Activated CD8-positive, alpha-beta memory T cell treated with anti-CD3 and anti-CD28 coated beads for 4 hours (primary cell): ENCODE data around the gene TUFT1.
"Not testable (repeated sequence)": the region's sequence is repeated elsewhere in the genome, so short reads cannot be mapped to it uniquely, and the experiment has no call there.

Experiments used
- DNase-seq, 2 donors: peaks; one replicate each; pipeline ENCODE4 v3.0.0-alpha.2; 2020; ENCODE audit warnings: low read depth in 2 of 2

Gene TUFT1

GRCh38 chr1:151579436-151580225 lies 39.5 kb downstream of the TUFT1 start:
- no peak for DNase-seq

GRCh38 chr1:151581451-151581850 lies 41.3 kb downstream of the TUFT1 start:
- DNase-seq, result no peak

- DNase-seq, result no peak
Observed at GRCh38 chr1:151581921-151582320, 41.8 kb downstream of the TUFT1 start.

- DNase-seq, result no peak
Observed at GRCh38 chr1:151583796-151584195, 43.7 kb downstream of the TUFT1 start.

GRCh38 chr1:151584278-151584677 lies 44.2 kb downstream of the TUFT1 start:
- DNase-seq, result no peak

GRCh38 chr1:151584780-151585179 lies 44.7 kb downstream of the TUFT1 start:
- DNase-seq, result no peak

GRCh38 chr1:151585622-151586021 lies 45.5 kb downstream of the TUFT1 start:
- DNase-seq, result no peak

GRCh38 chr1:151590961-151591360 lies 50.9 kb downstream of the TUFT1 start:
- no peak for DNase-seq

GRCh38 chr1:151593730-151594129 lies 53.6 kb downstream of the TUFT1 start:
- no peak for DNase-seq

GRCh38 chr1:151594143-151594625 lies 54.1 kb downstream of the TUFT1 start:
- peak; percentile 68 to 71 for DNase-seq

GRCh38 chr1:151596166-151596953 lies 56.3 kb downstream of the TUFT1 start:
- no peak for DNase-seq

GRCh38 chr1:151602550-151602949 lies 62.4 kb downstream of the TUFT1 start:
- not testable (repeated sequence) for DNase-seq

- no peak for DNase-seq
Observed at GRCh38 chr1:151604291-151604690, 64.2 kb downstream of the TUFT1 start.

- no peak for DNase-seq
Observed at GRCh38 chr1:151606384-151606783, 66.3 kb downstream of the TUFT1 start.

- DNase-seq, result no peak
Observed at GRCh38 chr1:151606857-151607256, 66.7 kb downstream of the TUFT1 start.

- no peak for DNase-seq
Observed at GRCh38 chr1:151610142-151610541, 70.0 kb downstream of the TUFT1 start.

GRCh38 chr1:151611288-151611790 lies 71.2 kb downstream of the TUFT1 start:
- no peak for DNase-seq

- peak; percentile 71 to 81 for DNase-seq
Observed at GRCh38 chr1:151611832-151612500, 71.9 kb downstream of the TUFT1 start, which contains the start of gene SNX27. SNX27 (plus strand) TSS chr1:151612050; CDS start chr1:151612202, 152 bp downstream.

GRCh38 chr1:151612501-151613281 lies 72.6 kb downstream of the TUFT1 start:
- peak in 1 of 2 donors; percentile 3 for DNase-seq

GRCh38 chr1:151613282-151613780 lies 73.2 kb downstream of the TUFT1 start:
- DNase-seq, result no peak
